ENCODE data around the gene ELOF1. TPM values are rescaled to one million over a fixed set of nuclear protein-coding genes. Genes with fewer than 3 reads are reported as not detected.

ELOF1 gene
- total and polyA plus RNA-seq, 2 of the 4 experiments (the other 2 are of a cell fraction) = 62.4 to 96.8 TPM

DNA sequence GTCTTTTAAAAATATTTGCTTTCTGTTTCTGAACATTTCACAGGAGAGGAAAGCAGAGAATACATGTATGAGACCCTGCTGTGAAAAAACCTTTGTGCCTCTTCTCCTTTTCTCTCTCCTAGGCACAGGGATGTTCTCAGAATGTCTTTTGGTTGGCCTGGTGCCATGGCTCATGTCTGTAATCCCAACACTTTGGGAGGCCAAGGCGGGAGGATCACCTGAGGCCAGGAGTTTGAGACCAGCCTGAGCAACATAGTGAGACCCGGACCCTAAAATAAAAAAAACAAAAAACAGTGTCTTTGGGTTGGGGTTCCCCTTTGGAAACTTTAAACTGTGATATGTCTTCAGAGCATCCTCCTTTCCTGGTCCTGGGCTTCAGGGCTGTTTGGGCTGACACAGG is 39.7 kb upstream of the ELOF1 start:
- no peak overlapping the region for H3K14ac ChIP-seq (replicated peaks; ENCODE audit: low read depth, low read length)
- H3K4me3 ChIP-seq (ENCODE audit: insufficient read depth, low read depth, low read length) = no peak overlapping the region
- H3K27me3 ChIP-seq (ENCODE audit: control insufficient read depth, insufficient read depth, low read length) = no peaks in the 10 kb centered on the region
- peak overlapping the region; percentile 42; the same call in 1 of the 2 replicates for H3K23ac ChIP-seq (ENCODE audit: low read depth, low read length)
- no peak overlapping the region for H2AK9ac ChIP-seq (replicated peaks; ENCODE audit: low read depth, low read length, poor library complexity)
- H4K20me1 ChIP-seq (ENCODE audit: insufficient read depth, low read length) = peaks cover 41% of the 10 kb centered on the region
- no peak overlapping the region for H2BK120ac ChIP-seq (ENCODE audit: low read depth, low read length)
- H4K8ac ChIP-seq (ENCODE audit: low read depth in 2 of 2, low read length in 2 of 2) = no peak overlapping the region
- TF ChIP-seq MAFK (IDR thresholded peaks at IDR 0.05; ENCODE audit: low read depth, low read length) (no peak), CEBPB (IDR thresholded peaks at IDR 0.05; ENCODE audit: low read depth, low read length) (no peak), CTCF (conservative IDR thresholded peaks at IDR 0.05; ENCODE audit: low read depth, low read length) (no peak), RFX5 (IDR thresholded peaks at IDR 0.05; ENCODE audit: low read depth, low read length) (no peak), MXI1 (IDR thresholded peaks at IDR 0.05; ENCODE audit: borderline replicate concordance, low read depth, low read length) (no peak), CHD1 (IDR thresholded peaks at IDR 0.05; ENCODE audit: low read depth, low read length) (no peak), RAD21 (IDR thresholded peaks at IDR 0.05; ENCODE audit: low read length) (no peak), FOS (IDR thresholded peaks at IDR 0.05; ENCODE audit: low read depth, low read length) (no peak), NFE2L2 (IDR thresholded peaks at IDR 0.05; ENCODE audit: low read depth, low read length) (no peak), BHLHE40 (IDR thresholded peaks at IDR 0.05; ENCODE audit: low read depth, low read length) (no peak), ELK1 (IDR thresholded peaks at IDR 0.05; ENCODE audit: borderline replicate concordance, low read depth, low read length) (no peak)
- H3K4me2 ChIP-seq (ENCODE audit: low read depth, low read length) = peak overlapping the region; percentile 17; the same call in 1 of the 2 replicates
- no peak overlapping the region for H2BK20ac ChIP-seq (ENCODE audit: low read depth, low read length)
- no peaks in the 10 kb centered on the region; the same call in 1 of the 2 replicates for H3K4me1 ChIP-seq (ENCODE audit: control insufficient read depth, insufficient read depth, low read length)
- dilution Hi-C loops (cut with HindIII; ENCODE audit: low sequenced_read_pairs, unreplicated experiment) (no loop called here), in situ Hi-C loops (cut with MboI; ENCODE audit: low sequenced_read_pairs) (no loop called here), intact Hi-C loops (cut with micrococcal nuclease) (no loop called here)
- no peak for DNase-seq
- ATAC-seq (ENCODE audit: low read depth) = no peak
- ChIA-PET POLR2A (ENCODE audit: unreplicated experiment) (no interaction called here), CTCF (no interaction called here)
- H4K91ac ChIP-seq (ENCODE audit: insufficient read depth, low read depth, low read length) = no peak overlapping the region
- BruUV-seq (replicated peaks) = no TSS peak
- no peak overlapping the region for H4K5ac ChIP-seq (ENCODE audit: low read depth, low read length)
- H2AK5ac ChIP-seq (ENCODE audit: low read depth, low read length) = no peak overlapping the region
- H3K4ac ChIP-seq (ENCODE audit: low read depth, low read length) = no peak overlapping the region
- H3K36me3 ChIP-seq (ENCODE audit: control insufficient read depth, insufficient read depth, low read length) = peaks cover 12% of the 10 kb centered on the region
- H2BK5ac ChIP-seq (ENCODE audit: low read depth, low read length, poor library complexity, severe bottlenecking) = no peak overlapping the region
- H3K27ac ChIP-seq (ENCODE audit: insufficient read depth, low read length) = no peak overlapping the region
- H3K9me1 ChIP-seq (ENCODE audit: insufficient read depth, low read length) = peaks cover 10% of the 10 kb centered on the region; the same call in 1 of the 2 replicates
- H2AFZ ChIP-seq (replicated peaks; ENCODE audit: low read length, poor library complexity) = no peak overlapping the region
- H2BK15ac ChIP-seq (ENCODE audit: low read depth, low read length) = no peak overlapping the region
- H3K18ac ChIP-seq (ENCODE audit: low read depth, low read length) = no peak overlapping the region
- peaks cover 14 to 48% of the 10 kb centered on the region in 2 experiments for H3K79me1 ChIP-seq (ENCODE audit: low read depth in 1 of 2, low read length in 2 of 2)
- no CpG with 5 or more reads among the region's 2 CpGs for WGBS, 2 experiments (ENCODE audit: extremely low coverage in 2 of 2, insufficient read length in 1 of 2)
- peak overlapping the region; percentile 22; the same call in 1 of the 2 replicates for H3K56ac ChIP-seq (ENCODE audit: extremely low read depth, insufficient read depth, low read length)
- H3K9ac ChIP-seq (ENCODE audit: low read depth, low read length) = no peak overlapping the region
- no peaks in the 10 kb centered on the region for H3K9me3 ChIP-seq (ENCODE audit: control insufficient read depth, insufficient read depth, low read length)
